Sigmoid colon (tissue), 4 donors: ENCODE measurements around the gene KIF5C.

ENCODE experiments used
- CTCF ChIP-seq, 4 experiments: fragments of 450-650 bp in 3 of 4; fragments of 200-600 bp in 1 of 4; IDR thresholded peaks; one replicate each; pipeline ENCODE4 v1.5.1; 2016 to 2019; ENCODE audit warnings: antibody characterized with exemption in 4 of 4, mild to moderate bottlenecking in 3 of 4, moderate library complexity in 2 of 4
- POLR2A ChIP-seq, 2 donors: fragments of 450-650 bp; IDR thresholded peaks; one replicate each; pipeline ENCODE4 v1.6.1; 2016; ENCODE audit warnings: antibody characterized with exemption in 2 of 2, mild to moderate bottlenecking in 2 of 2, moderate library complexity in 2 of 2
- POLR2AphosphoS5 ChIP-seq, 4 donors: sonication (generic); formaldehyde crosslinking; IDR thresholded peaks; one replicate each; pipeline ENCODE4 v1.6.1; 2017; ENCODE audit warnings: antibody characterized with exemption in 4 of 4

- no peak for TF ChIP-seq CTCF (IDR thresholded peaks at IDR 0.05)
- TF ChIP-seq POLR2A (IDR thresholded peaks at IDR 0.05) = no peak
- no peak for TF ChIP-seq POLR2AphosphoS5 (IDR thresholded peaks at IDR 0.05)
These were observed 9.5 kb upstream of the KIF5C start for GRCh38 chr2:148865512-148865911.
